ENCODE results near the gene NEUROG2.

NEUROG2 gene

DNA sequence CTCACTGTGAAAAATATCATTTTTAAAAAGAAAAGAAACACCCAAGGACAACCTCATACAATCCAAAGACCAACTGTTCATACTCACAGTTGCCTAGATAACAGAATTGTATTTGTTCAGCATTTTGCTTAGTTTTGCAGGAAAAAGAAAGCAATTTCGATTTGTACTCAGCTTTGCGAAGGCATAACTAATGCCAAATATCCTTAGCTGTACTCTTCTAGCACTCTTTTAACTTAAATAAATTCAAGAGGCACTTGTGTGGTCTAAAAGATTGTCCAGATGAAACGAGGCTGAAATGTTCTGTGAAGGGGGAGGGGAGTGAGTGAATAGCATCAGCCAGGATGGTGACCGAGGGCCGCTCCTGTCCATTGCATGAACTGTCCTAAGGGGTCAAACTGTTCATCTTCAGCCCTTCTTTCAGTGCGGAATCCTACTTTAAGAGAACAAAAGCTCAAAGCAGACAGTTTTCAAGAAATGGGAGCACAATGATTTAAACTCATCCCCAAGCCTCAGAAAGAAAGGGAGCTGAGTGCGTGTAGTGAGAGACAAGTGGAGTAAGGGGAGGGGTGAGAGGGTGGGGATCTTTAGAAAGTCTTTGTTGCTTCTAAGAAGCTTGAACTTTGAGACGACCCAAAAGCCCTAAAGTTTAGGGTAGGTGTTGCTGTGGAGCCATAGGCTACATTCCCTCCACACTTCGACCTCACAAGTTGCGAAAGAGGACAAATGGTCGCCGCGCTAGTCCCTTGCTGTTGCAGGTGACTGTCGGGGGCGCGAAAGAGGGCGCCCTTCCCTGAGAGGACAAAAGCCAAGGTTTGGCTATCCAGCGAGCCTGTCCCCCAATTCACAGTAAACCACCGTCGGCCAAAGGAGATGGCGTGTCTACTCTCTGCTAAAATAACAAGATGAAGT lies 4.0 kb upstream of the NEUROG2 start:
- Histone ChIP-seq H3K27me3 (ENCODE audit: control insufficient read depth, insufficient read depth, low read length) (peaks cover 98% of the 10 kb centered on the region), H3K4me1 (ENCODE audit: control insufficient read depth, low read depth, low read length) (peaks cover 42% of the 10 kb centered on the region), H3K9ac (ENCODE audit: low read length) (no peak overlapping the region), H3K4me3 (ENCODE audit: low read length) (peak overlapping the region; percentile 55), H3K9me3 (ENCODE audit: control insufficient read depth, low read depth, low read length) (no peaks in the 10 kb centered on the region), H3K27ac (ENCODE audit: low read length) (no peak overlapping the region), H3K36me3 (ENCODE audit: control insufficient read depth, low read depth, low read length) (no peaks in the 10 kb centered on the region)

DNA sequence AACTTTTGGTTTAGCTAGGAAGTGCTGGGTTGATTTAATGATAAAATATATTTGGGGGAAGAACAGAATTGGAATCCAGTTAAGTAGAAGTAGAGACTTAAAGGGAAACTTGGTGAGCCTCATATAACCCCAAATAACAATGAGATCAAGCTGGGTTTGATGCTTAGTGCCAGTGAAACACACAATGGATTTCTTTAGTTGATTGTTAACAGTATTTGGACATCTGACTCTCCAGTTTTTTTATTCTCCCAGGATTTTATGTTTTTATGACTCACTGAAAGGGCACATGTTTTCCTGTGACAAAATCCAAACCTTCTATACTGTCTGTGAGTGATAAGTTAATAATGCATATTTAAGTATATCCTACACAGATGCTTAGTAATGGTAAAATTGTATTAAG lies 2.7 kb upstream of the NEUROG2 start:
- Histone ChIP-seq H3K4me3 (ENCODE audit: low read length) (no peak overlapping the region), H3K9ac (ENCODE audit: low read length) (no peak overlapping the region), H3K9me3 (ENCODE audit: control insufficient read depth, low read depth, low read length) (no peaks in the 10 kb centered on the region), H3K27me3 (ENCODE audit: control insufficient read depth, insufficient read depth, low read length) (peaks cover 100% of the 10 kb centered on the region), H3K4me1 (ENCODE audit: control insufficient read depth, low read depth, low read length) (peaks cover 45% of the 10 kb centered on the region), H3K27ac (ENCODE audit: low read length) (no peak overlapping the region), H3K36me3 (ENCODE audit: control insufficient read depth, low read depth, low read length) (no peaks in the 10 kb centered on the region)

- Histone ChIP-seq H3K9me3 (ENCODE audit: control insufficient read depth, low read depth, low read length) (no peaks in the 10 kb centered on the region), H3K9ac (ENCODE audit: low read length) (no peak overlapping the region), H3K4me3 (ENCODE audit: low read length) (no peak overlapping the region), H3K27me3 (ENCODE audit: control insufficient read depth, insufficient read depth, low read length) (peaks cover 100% of the 10 kb centered on the region), H3K36me3 (ENCODE audit: control insufficient read depth, low read depth, low read length) (no peaks in the 10 kb centered on the region), H3K4me1 (ENCODE audit: control insufficient read depth, low read depth, low read length) (peaks cover 42% of the 10 kb centered on the region), H3K27ac (ENCODE audit: low read length) (no peak overlapping the region)
Measured at GRCh38 chr4:112517911-112518310, 1.9 kb upstream of the NEUROG2 start.

DNA sequence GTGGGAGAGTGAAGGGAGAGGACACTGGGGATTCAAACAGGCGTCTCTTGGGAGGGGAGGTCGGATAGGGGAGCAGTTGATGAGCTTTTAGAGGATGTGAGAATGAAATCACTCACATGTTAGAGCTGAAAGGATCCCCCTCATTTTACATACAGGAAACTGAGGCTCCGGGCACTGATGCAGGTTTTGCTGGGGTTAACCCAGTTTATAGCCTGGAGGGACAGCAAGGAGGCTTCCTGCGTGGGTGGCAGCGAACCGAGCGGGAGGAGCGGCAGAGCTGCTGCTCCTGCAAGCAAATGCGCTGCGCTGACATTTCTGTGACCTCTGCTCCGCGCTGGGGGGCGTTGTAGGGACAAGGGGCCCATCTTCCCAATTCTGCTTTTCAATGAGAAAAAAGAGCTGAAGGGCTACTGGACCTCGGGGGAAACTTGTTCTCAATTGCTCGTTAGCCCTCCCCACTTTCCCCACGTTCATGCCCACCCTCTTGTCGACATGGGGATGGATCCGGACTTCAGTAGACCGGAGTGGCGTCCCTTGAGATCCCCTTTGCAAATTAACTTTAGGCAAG lies 1.2 kb upstream of the NEUROG2 start:
- H3K4me1 ChIP-seq (ENCODE audit: control insufficient read depth, low read depth, low read length) = peaks cover 40% of the 10 kb centered on the region
- peaks cover 100% of the 10 kb centered on the region for H3K27me3 ChIP-seq (ENCODE audit: control insufficient read depth, insufficient read depth, low read length)
- H3K36me3 ChIP-seq (ENCODE audit: control insufficient read depth, low read depth, low read length) = no peaks in the 10 kb centered on the region
- H3K27ac ChIP-seq (ENCODE audit: low read length) = no peak overlapping the region
- peak overlapping the region; percentile 52 for H3K4me3 ChIP-seq (ENCODE audit: low read length)
- H3K9me3 ChIP-seq (ENCODE audit: control insufficient read depth, low read depth, low read length) = no peaks in the 10 kb centered on the region
- H3K9ac ChIP-seq (ENCODE audit: low read length) = no peak overlapping the region

GRCh38 chr4:112516471-112517066 lies 589 bp upstream of the NEUROG2 start:
- no peaks in the 10 kb centered on the region for H3K36me3 ChIP-seq (ENCODE audit: control insufficient read depth, low read depth, low read length)
- peaks cover 100% of the 10 kb centered on the region for H3K27me3 ChIP-seq (ENCODE audit: control insufficient read depth, insufficient read depth, low read length)
- H3K9ac ChIP-seq (ENCODE audit: low read length) = no peak overlapping the region
- no peaks in the 10 kb centered on the region for H3K9me3 ChIP-seq (ENCODE audit: control insufficient read depth, low read depth, low read length)
- H3K27ac ChIP-seq (ENCODE audit: low read length) = no peak overlapping the region
- peaks cover 39% of the 10 kb centered on the region for H3K4me1 ChIP-seq (ENCODE audit: control insufficient read depth, low read depth, low read length)
- H3K4me3 ChIP-seq (ENCODE audit: low read length) = peak overlapping the region; percentile 52

- Histone ChIP-seq H3K9me3 (ENCODE audit: control insufficient read depth, low read depth, low read length) (no peaks in the 10 kb centered on the region), H3K9ac (ENCODE audit: low read length) (no peak overlapping the region), H3K4me3 (ENCODE audit: low read length) (peak overlapping the region; percentile 57), H3K36me3 (ENCODE audit: control insufficient read depth, low read depth, low read length) (no peaks in the 10 kb centered on the region), H3K27ac (ENCODE audit: low read length) (no peak overlapping the region), H3K4me1 (ENCODE audit: control insufficient read depth, low read depth, low read length) (peaks cover 45% of the 10 kb centered on the region), H3K27me3 (ENCODE audit: control insufficient read depth, insufficient read depth, low read length) (peaks cover 100% of the 10 kb centered on the region)
Measured at GRCh38 chr4:112515198-112516065, 548 bp downstream of the NEUROG2 start.

DNA sequence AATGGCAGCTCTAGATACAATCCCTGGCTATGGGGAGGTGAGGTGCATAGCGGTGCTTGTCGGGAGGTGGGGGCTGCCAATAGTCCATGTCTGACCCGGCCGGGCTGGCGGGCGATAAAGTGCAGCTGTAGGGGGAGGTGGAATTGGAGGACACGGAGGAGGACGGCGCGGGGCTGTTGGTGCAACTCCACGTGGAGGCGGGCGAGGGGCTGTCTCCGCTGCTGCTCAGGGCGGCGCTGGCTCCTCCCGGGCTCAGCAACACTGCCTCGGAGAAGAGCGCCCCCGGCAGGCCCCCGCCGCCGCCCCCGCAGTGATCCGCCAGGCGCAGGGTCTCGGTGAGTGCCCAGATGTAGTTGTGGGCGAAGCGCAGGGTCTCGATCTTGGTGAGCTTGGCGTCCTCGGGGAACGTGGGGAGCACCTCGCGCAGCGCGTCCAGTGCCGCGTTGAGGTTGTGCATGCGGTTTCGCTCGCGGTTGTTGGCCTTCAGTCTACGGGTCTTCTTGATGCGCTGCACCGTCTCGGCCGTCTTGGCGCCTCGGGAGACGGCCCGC lies 1.3 kb downstream of the NEUROG2 start:
- H3K4me1 ChIP-seq (ENCODE audit: control insufficient read depth, low read depth, low read length) = peaks cover 40% of the 10 kb centered on the region
- H3K27me3 ChIP-seq (ENCODE audit: control insufficient read depth, insufficient read depth, low read length) = peaks cover 100% of the 10 kb centered on the region
- H3K9ac ChIP-seq (ENCODE audit: low read length) = no peak overlapping the region
- H3K36me3 ChIP-seq (ENCODE audit: control insufficient read depth, low read depth, low read length) = no peaks in the 10 kb centered on the region
- H3K9me3 ChIP-seq (ENCODE audit: control insufficient read depth, low read depth, low read length) = no peaks in the 10 kb centered on the region
- H3K4me3 ChIP-seq (ENCODE audit: low read length) = peak overlapping the region; percentile 57
- no peak overlapping the region for H3K27ac ChIP-seq (ENCODE audit: low read length)

- Histone ChIP-seq H3K9me3 (ENCODE audit: control insufficient read depth, low read depth, low read length) (no peaks in the 10 kb centered on the region), H3K36me3 (ENCODE audit: control insufficient read depth, low read depth, low read length) (no peaks in the 10 kb centered on the region), H3K9ac (ENCODE audit: low read length) (no peak overlapping the region), H3K27ac (ENCODE audit: low read length) (no peak overlapping the region), H3K4me1 (ENCODE audit: control insufficient read depth, low read depth, low read length) (peaks cover 40% of the 10 kb centered on the region), H3K27me3 (ENCODE audit: control insufficient read depth, insufficient read depth, low read length) (peaks cover 100% of the 10 kb centered on the region), H3K4me3 (ENCODE audit: low read length) (peak overlapping the region; percentile 57)
Measured at GRCh38 chr4:112513971-112514646, 1.9 kb downstream of the NEUROG2 start.

DNA sequence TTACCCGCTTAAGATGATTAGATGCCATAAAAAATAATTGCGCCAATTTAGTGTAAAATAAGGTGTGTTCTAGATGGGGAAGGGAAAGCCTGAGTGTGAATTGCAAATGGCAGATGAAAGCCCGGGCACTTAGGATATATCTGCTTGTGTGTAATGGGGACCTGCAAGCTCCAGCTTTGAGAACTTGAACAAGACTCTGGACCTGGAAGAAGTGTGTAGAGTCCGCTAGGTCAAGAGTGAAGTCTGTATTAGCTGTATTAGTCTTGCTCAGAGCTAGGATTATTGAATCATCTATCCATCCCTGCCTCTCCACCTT lies 4.2 kb downstream of the NEUROG2 start:
- Histone ChIP-seq H3K36me3 (ENCODE audit: control insufficient read depth, low read depth, low read length) (no peaks in the 10 kb centered on the region), H3K27ac (ENCODE audit: low read length) (no peak overlapping the region), H3K4me1 (ENCODE audit: control insufficient read depth, low read depth, low read length) (peaks cover 42% of the 10 kb centered on the region), H3K27me3 (ENCODE audit: control insufficient read depth, insufficient read depth, low read length) (peaks cover 100% of the 10 kb centered on the region), H3K9me3 (ENCODE audit: control insufficient read depth, low read depth, low read length) (no peaks in the 10 kb centered on the region), H3K9ac (ENCODE audit: low read length) (no peak overlapping the region), H3K4me3 (ENCODE audit: low read length) (no peak overlapping the region)

GRCh38 chr4:112511093-112511802 lies 4.7 kb downstream of the NEUROG2 start:
- Histone ChIP-seq H3K9ac (ENCODE audit: low read length) (no peak overlapping the region), H3K4me3 (ENCODE audit: low read length) (peak overlapping the region; percentile 34), H3K4me1 (ENCODE audit: control insufficient read depth, low read depth, low read length) (peaks cover 41% of the 10 kb centered on the region), H3K27me3 (ENCODE audit: control insufficient read depth, insufficient read depth, low read length) (peaks cover 100% of the 10 kb centered on the region), H3K27ac (ENCODE audit: low read length) (no peak overlapping the region), H3K36me3 (ENCODE audit: control insufficient read depth, low read depth, low read length) (no peaks in the 10 kb centered on the region), H3K9me3 (ENCODE audit: control insufficient read depth, low read depth, low read length) (no peaks in the 10 kb centered on the region)
